Endodermal cell (in vitro differentiated cells): ENCODE data around the gene SLIT3. TPM values are rescaled to one million over a fixed set of nuclear protein-coding genes. Genes with fewer than 3 reads are reported as not detected.

Source experiments
- DNase-seq: peaks from one replicate; pipeline ENCODE4 v3.0.0-alpha.2; 2017
- H3K27ac ChIP-seq: 2 replicates; pipeline ENCODE4 v1.5.1; 2013; ENCODE audit warnings: mild to moderate bottlenecking, low read depth, low read length, moderate library complexity
- H3K27me3 ChIP-seq: 2 replicates; pipeline ENCODE4 v1.6.1; 2013; ENCODE audit warnings: mild to moderate bottlenecking, low read length, moderate library complexity; ENCODE audit not compliant: insufficient read depth, control insufficient read depth, poor library complexity, severe bottlenecking
- H3K36me3 ChIP-seq: 2 replicates; pipeline ENCODE4 v1.7.0; 2013; ENCODE audit warnings: mild to moderate bottlenecking, low read length, moderate library complexity; ENCODE audit not compliant: control insufficient read depth, insufficient read depth
- H3K4me1 ChIP-seq: one replicate; pipeline ENCODE4 v1.7.0; 2013; ENCODE audit warnings: low read length; ENCODE audit not compliant: control insufficient read depth, insufficient read depth
- H3K4me3 ChIP-seq: 2 replicates; pipeline ENCODE4 v1.5.1; 2013; ENCODE audit warnings: mild to moderate bottlenecking, low read length, moderate library complexity
- H3K9ac ChIP-seq: 2 replicates; pipeline ENCODE4 v1.6.1; 2013; ENCODE audit warnings: mild to moderate bottlenecking, low read length, moderate library complexity; ENCODE audit not compliant: poor library complexity, severe bottlenecking; ENCODE audit errors: extremely low read depth
- H3K9me3 ChIP-seq: 2 replicates; pipeline ENCODE4 v1.6.1; 2013; ENCODE audit warnings: mild to moderate bottlenecking, low read length, moderate library complexity; ENCODE audit not compliant: control insufficient read depth
- H3K27ac Mint-ChIP-seq: 2 replicates; pipeline ENCODE4 v1.8.0; 2020; ENCODE audit warnings: mixed read lengths
- H3K27me3 Mint-ChIP-seq: 2 replicates; pipeline ENCODE4 v1.8.0; 2021; ENCODE audit warnings: mild to moderate bottlenecking, mixed read lengths; ENCODE audit not compliant: insufficient read depth
- H3K36me3 Mint-ChIP-seq: 2 replicates; pipeline ENCODE4 v1.8.0; 2020; ENCODE audit warnings: low read depth, mixed read lengths
- H3K4me1 Mint-ChIP-seq: 2 replicates; pipeline ENCODE4 v1.8.0; 2020; ENCODE audit warnings: mixed read lengths
- H3K4me3 Mint-ChIP-seq: 2 replicates; pipeline ENCODE4 v1.8.0; 2020; ENCODE audit warnings: mild to moderate bottlenecking, moderate library complexity, mixed read lengths
- H3K9me3 Mint-ChIP-seq: 2 replicates; pipeline ENCODE4 v1.8.0; 2020; ENCODE audit warnings: mild to moderate bottlenecking, mixed read lengths
- CTCF ChIP-seq: fragments of 200-600 bp; sonication (generic); conservative IDR thresholded peaks from 2 replicates; pipeline ENCODE4 v1.5.0; 2021; ENCODE audit warnings: antibody characterized with exemption, mild to moderate bottlenecking
- WGBS, 2 experiments: methylation state at CpG; one replicate each; pipeline versions ENCODE4 v1.1.5 to v1.1.7; 2013; ENCODE audit warnings: missing lambda C conversion rate in 2 of 2, mixed read lengths in 1 of 2; ENCODE audit not compliant: insufficient coverage in 1 of 2, insufficient read length in 1 of 2; 5-methylcytosine and 5-hydroxymethylcytosine counted together
- total RNA-seq, 2 donors: library from RNA; stranded (reverse); fragmentation: NEBNext Ultra II Directional in 1 of 2; extraction: Animal tissue kit (Norgen Biotek cat#: 25700) in 1 of 2; gene quantifications; 2 replicates in 1 of 2; 3 replicates in 1 of 2; pipeline ENCODE4 v1.2.1, GENCODE V29; 2021

SLIT3 gene
- total RNA-seq, 2 donors from 2014 or later: 2.5 to 3.4 TPM

DNA sequence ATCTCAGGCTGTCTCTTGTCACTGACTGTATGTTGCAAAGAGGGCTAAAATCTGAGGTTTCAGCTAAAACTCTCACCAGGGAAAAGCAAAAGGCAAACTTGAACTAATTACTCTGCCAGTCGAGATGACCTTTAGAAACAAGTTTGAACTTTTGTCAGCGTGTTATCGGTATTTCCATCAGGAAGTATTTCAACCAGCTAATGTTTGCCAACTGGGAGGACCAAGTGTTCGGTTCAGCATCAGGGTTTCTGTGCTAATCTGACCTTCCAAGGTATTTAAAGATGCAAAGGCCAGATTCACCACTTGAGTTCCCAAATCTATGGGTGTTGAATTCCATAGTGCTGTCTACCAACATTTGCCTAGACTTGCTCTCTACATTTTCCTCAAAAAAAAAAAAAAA is 230.5 kb downstream of the SLIT3 start:
- no peak for DNase-seq
- TF ChIP-seq CTCF: no peak
- no peaks in the 10 kb centered on the region for H3K9me3 ChIP-seq
- Mint-ChIP-seq H3K27ac (no peak overlapping the region), H3K9me3 (no peaks in the 10 kb centered on the region), H3K27me3 (peaks cover 30% of the 10 kb centered on the region), H3K36me3 (no peaks in the 10 kb centered on the region), H3K4me3 (no peak overlapping the region), H3K4me1 (peaks cover 2% of the 10 kb centered on the region)
- H3K27me3 ChIP-seq: peaks cover 19% of the 10 kb centered on the region
- H3K27ac ChIP-seq: no peak overlapping the region
- no peak overlapping the region for H3K4me3 ChIP-seq
- H3K9ac ChIP-seq: no peak overlapping the region
- H3K36me3 ChIP-seq: no peaks in the 10 kb centered on the region
- no peaks in the 10 kb centered on the region for H3K4me1 ChIP-seq
- WGBS, 2 experiments: 95 to 98% methylated on average over 4 of the region's 4 CpGs

- no peaks in the 10 kb centered on the region for H3K4me1 ChIP-seq
- Mint-ChIP-seq H3K4me3 (no peak overlapping the region), H3K4me1 (peaks cover 17% of the 10 kb centered on the region), H3K36me3 (no peaks in the 10 kb centered on the region), H3K27ac (no peak overlapping the region), H3K27me3 (peaks cover 47% of the 10 kb centered on the region), H3K9me3 (no peaks in the 10 kb centered on the region)
- no peaks in the 10 kb centered on the region for H3K9me3 ChIP-seq
- H3K27me3 ChIP-seq: peaks cover 45% of the 10 kb centered on the region
- 93% methylated on average over 2 of the region's 2 CpGs; no CpG with 5 or more reads in 1 of the 2 experiments for WGBS, 2 experiments
- no peak for TF ChIP-seq CTCF
- H3K36me3 ChIP-seq: no peaks in the 10 kb centered on the region
- H3K27ac ChIP-seq: no peak overlapping the region
- DNase-seq: no peak
- H3K4me3 ChIP-seq: no peak overlapping the region
- no peak overlapping the region for H3K9ac ChIP-seq
These were observed 233.2 kb downstream of the SLIT3 start for GRCh38 chr5:169067751-169068173.

GRCh38 chr5:169065400-169065799 is 235.5 kb downstream of the SLIT3 start:
- Histone ChIP-seq H3K4me3 (no peak overlapping the region), H3K27me3 (peaks cover 55% of the 10 kb centered on the region), H3K9me3 (no peaks in the 10 kb centered on the region), H3K4me1 (no peaks in the 10 kb centered on the region), H3K27ac (no peak overlapping the region), H3K9ac (no peak overlapping the region), H3K36me3 (no peaks in the 10 kb centered on the region)
- no peak for DNase-seq
- Mint-ChIP-seq H3K36me3 (no peaks in the 10 kb centered on the region), H3K4me3 (no peak overlapping the region), H3K27me3 (peaks cover 58% of the 10 kb centered on the region), H3K4me1 (peaks cover 17% of the 10 kb centered on the region), H3K27ac (no peak overlapping the region), H3K9me3 (no peaks in the 10 kb centered on the region)
- 87 to 91% methylated on average over 5 of the region's 5 CpGs for WGBS, 2 experiments
- no peak for TF ChIP-seq CTCF
